Ectodermal cell (in vitro differentiated cells): Measurements from ENCODE around the gene TEX26.

Experiments used
- H3K27ac ChIP-seq: 2 replicates; pipeline ENCODE4 v1.7.0; 2013; ENCODE audit warnings: mild to moderate bottlenecking, low read depth, low read length; ENCODE audit not compliant: insufficient read depth, poor library complexity, severe bottlenecking
- H3K27me3 ChIP-seq: 2 replicates; pipeline ENCODE4 v1.7.0; 2013; ENCODE audit warnings: mild to moderate bottlenecking, low read length; ENCODE audit not compliant: insufficient read depth, control insufficient read depth, poor library complexity, severe bottlenecking
- H3K36me3 ChIP-seq: one replicate; pipeline ENCODE4 v1.7.0; 2013; ENCODE audit warnings: low read length; ENCODE audit not compliant: control insufficient read depth, insufficient read depth
- H3K4me1 ChIP-seq: one replicate; pipeline ENCODE4 v1.7.0; 2013; ENCODE audit warnings: low read length; ENCODE audit not compliant: control insufficient read depth, insufficient read depth
- H3K4me3 ChIP-seq: 2 replicates; pipeline ENCODE4 v1.7.0; 2013; ENCODE audit warnings: low read depth, low read length, control low read depth; ENCODE audit not compliant: insufficient read depth
- H3K9me3 ChIP-seq: 2 replicates; pipeline ENCODE4 v1.7.0; 2013; ENCODE audit warnings: mild to moderate bottlenecking, low read length, moderate library complexity; ENCODE audit not compliant: control insufficient read depth
- WGBS, 2 experiments: methylation state at CpG; one replicate each; pipeline ENCODE4 v1.1.7; 2013; ENCODE audit warnings: missing lambda C conversion rate in 2 of 2; 5-methylcytosine and 5-hydroxymethylcytosine counted together

The TEX26 gene

GRCh38 chr13:31022288-31022895, 89.9 kb downstream of the TEX26 start:
- Histone ChIP-seq H3K4me1 (no peaks in the 10 kb centered on the region), H3K4me3 (no peak overlapping the region), H3K9me3 (no peaks in the 10 kb centered on the region), H3K27me3 (no peaks in the 10 kb centered on the region), H3K36me3 (no peaks in the 10 kb centered on the region), H3K27ac (no peak overlapping the region)
- 79 to 81% methylated on average over 13 of the region's 13 CpGs for WGBS, 2 experiments

- Histone ChIP-seq H3K9me3 (no peaks in the 10 kb centered on the region), H3K4me3 (no peak overlapping the region), H3K27ac (no peak overlapping the region), H3K27me3 (no peaks in the 10 kb centered on the region), H3K4me1 (no peaks in the 10 kb centered on the region), H3K36me3 (no peaks in the 10 kb centered on the region)
- 43% methylated on average over 2 of the region's 2 CpGs; no CpG with 5 or more reads in 1 of the 2 experiments for WGBS, 2 experiments
Measured at GRCh38 chr13:31022928-31023530, 90.6 kb downstream of the TEX26 start.
